Neural cell (in vitro differentiated cells): ENCODE data around the gene RAB3A.

Source experiments
- CTCF ChIP-seq: fragments of 450-650 bp; IDR thresholded peaks from 2 replicates; pipeline ENCODE4 v1.5.1; 2014; ENCODE audit warnings: antibody characterized with exemption, mild to moderate bottlenecking, moderate library complexity; ENCODE audit not compliant: poor library complexity, severe bottlenecking
- EP300 ChIP-seq: fragments of 450-650 bp; conservative IDR thresholded peaks from 2 replicates; pipeline ENCODE4 v1.6.1; 2014; ENCODE audit warnings: antibody characterized with exemption, mild to moderate bottlenecking, moderate library complexity; ENCODE audit not compliant: poor library complexity, severe bottlenecking
- EZH2 ChIP-seq: fragments of 200-600, 300-800 bp; shearing (Covaris generic), sonication (generic); IDR thresholded peaks from 2 replicates; pipeline ENCODE4 v1.6.1; 2014; ENCODE audit warnings: antibody characterized with exemption, low read length, borderline replicate concordance, mild to moderate bottlenecking; ENCODE audit not compliant: insufficient read depth, poor library complexity, severe bottlenecking
- POLR2AphosphoS5 ChIP-seq: IDR thresholded peaks from 2 replicates; pipeline ENCODE4 v1.6.1; 2012
- RAD21 ChIP-seq: fragments of 450-650 bp; conservative IDR thresholded peaks from 2 replicates; pipeline ENCODE4 v1.6.1; 2014; ENCODE audit warnings: antibody characterized with exemption, mild to moderate bottlenecking, moderate library complexity
- REST ChIP-seq: IDR thresholded peaks from 2 replicates; pipeline ENCODE4 v1.6.1; 2012; ENCODE audit warnings: borderline replicate concordance
- TAF1 ChIP-seq: IDR thresholded peaks from 2 replicates; pipeline ENCODE4 v1.6.1; 2012; ENCODE audit warnings: low read depth

DNA sequence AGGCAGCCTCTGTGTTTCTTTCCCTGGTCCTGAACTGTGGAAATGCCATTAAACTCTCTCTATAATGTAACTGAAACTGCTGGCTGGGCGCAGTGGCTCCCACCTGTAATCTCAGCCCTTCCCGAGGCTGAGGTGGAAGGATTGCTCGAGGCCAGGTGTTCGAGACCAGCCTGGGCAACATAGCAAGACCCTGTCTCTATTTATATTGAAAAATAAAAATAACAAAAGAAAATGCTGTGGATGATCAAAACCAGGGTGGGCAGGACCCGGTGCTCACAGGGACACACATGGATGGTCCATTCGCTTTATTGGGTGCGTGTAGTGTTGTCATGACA, 7.4 kb downstream of the RAB3A start:
- TF ChIP-seq EP300 (no peak), CTCF (no peak), TAF1 (no peak), EZH2 (no peak), POLR2AphosphoS5 (no peak), REST (no peak), RAD21 (no peak)
